ENCODE measurements around the gene ZNF148. TPM values are rescaled to one million over a fixed set of nuclear protein-coding genes. Genes with fewer than 3 reads are reported as not detected.
A peak's percentile ranks its signal among the peaks of the same experiment; 100 is the strongest.

The ZNF148 gene
- total RNA-seq, 6 donors from 2014 or later: 24.5 to 42.9 (median 32.8) TPM

GRCh38 chr3:125229168-125229567 lies 146.0 kb downstream of the ZNF148 start:
- Histone ChIP-seq H3K4me3 (no peak overlapping the region), H3K9me3 (no peaks in the 10 kb centered on the region), H3K36me3 (peaks cover 0 to 25% (median 12%) of the 10 kb centered on the region in 4 donors), H3K27ac (no peak overlapping the region), H3K4me1 (peaks cover 0 to 6% (median 0%) of the 10 kb centered on the region in 4 donors), H3K27me3 (no peaks in the 10 kb centered on the region)
- ATAC-seq (ENCODE audit: low FRiP score in 2 of 2) (no peak), DNase-seq (no peak)
- 71 to 75% methylated on average over 7 of the region's 7 CpGs for WGBS, 2 donors
- TF ChIP-seq POLR2AphosphoS5 (IDR thresholded peaks at IDR 0.05) (no peak), EP300 (IDR thresholded peaks at IDR 0.05) (no peak), POLR2A (IDR thresholded peaks at IDR 0.05) (no peak)
- TF ChIP-seq, protein P1, sequence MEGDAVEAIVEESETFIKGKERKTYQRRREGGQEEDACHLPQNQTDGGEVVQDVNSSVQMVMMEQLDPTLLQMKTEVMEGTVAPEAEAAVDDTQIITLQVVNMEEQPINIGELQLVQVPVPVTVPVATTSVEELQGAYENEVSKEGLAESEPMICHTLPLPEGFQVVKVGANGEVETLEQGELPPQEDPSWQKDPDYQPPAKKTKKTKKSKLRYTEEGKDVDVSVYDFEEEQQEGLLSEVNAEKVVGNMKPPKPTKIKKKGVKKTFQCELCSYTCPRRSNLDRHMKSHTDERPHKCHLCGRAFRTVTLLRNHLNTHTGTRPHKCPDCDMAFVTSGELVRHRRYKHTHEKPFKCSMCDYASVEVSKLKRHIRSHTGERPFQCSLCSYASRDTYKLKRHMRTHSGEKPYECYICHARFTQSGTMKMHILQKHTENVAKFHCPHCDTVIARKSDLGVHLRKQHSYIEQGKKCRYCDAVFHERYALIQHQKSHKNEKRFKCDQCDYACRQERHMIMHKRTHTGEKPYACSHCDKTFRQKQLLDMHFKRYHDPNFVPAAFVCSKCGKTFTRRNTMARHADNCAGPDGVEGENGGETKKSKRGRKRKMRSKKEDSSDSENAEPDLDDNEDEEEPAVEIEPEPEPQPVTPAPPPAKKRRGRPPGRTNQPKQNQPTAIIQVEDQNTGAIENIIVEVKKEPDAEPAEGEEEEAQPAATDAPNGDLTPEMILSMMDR (IDR thresholded peaks at IDR 0.05): no peak

DNA sequence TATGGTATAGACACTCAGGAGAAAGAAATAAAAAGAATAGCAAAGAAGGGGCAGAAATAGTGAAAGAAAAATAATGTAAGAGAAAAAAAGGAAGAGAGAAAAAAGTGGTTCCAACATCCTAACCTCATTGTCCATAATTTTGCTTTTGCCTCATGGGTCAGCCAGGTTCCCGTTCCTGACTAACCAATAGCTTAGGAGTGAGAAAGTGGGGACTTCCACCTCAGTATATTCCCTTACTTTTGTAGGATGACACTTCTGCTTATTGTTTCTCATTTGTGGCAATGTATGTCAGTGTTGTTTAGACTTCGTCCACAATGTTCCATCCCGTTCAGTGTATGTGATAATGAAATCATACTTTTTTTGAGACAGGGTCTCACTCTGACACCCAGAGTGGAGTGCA lies 153.3 kb downstream of the ZNF148 start:
- Histone ChIP-seq H3K4me3 (no peak overlapping the region), H3K4me1 (no peaks in the 10 kb centered on the region), H3K27ac (no peak overlapping the region), H3K9me3 (no peaks in the 10 kb centered on the region), H3K27me3 (no peaks in the 10 kb centered on the region), H3K36me3 (peaks cover 0 to under 1% (median 0%) of the 10 kb centered on the region in 4 donors)
- no peak for DNase-seq
- no peak for ATAC-seq (ENCODE audit: low FRiP score in 2 of 2)
- 77 to 86% methylated on average over 3 of the region's 3 CpGs for WGBS, 2 donors
- TF ChIP-seq POLR2A (IDR thresholded peaks at IDR 0.05) (no peak), EP300 (IDR thresholded peaks at IDR 0.05) (no peak), POLR2AphosphoS5 (IDR thresholded peaks at IDR 0.05) (no peak)
- TF ChIP-seq, protein P1 (IDR thresholded peaks at IDR 0.05): no peak

DNA sequence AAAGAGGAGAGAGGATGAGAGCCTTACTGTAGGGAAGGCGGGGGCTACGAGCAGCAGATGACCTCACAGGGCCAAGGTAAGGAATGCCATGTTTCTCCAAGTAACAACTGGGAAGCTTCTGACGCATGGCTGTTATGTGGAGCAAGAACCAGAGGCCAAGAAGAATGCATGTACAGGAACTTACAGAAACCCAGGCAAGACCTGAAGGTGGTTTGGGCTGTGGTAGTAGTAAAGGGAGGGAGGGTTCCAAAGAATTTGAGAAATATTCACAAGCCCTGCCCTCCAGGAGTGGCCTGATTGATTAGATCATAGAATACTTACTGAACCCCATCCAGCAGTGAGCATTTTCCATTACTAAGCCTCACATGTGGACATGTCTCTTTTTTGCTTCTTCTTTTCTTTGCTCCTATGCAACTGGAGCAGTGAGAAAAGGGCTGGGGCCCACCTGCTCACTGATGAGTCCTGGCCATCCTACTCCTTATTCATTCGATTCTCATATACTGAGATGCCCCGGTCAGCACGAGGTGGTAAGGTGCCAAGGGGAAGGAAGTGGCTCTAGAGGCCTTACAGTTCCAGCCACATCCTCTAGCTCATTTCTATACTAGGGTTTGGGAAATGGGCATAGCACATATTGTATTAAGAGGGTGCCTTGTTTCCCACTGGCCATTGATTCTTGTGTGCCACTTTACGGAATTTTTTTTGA lies 154.2 kb downstream of the ZNF148 start:
- ATAC-seq (ENCODE audit: low FRiP score in 2 of 2) (peak in 1 of 2 donors; percentile 48), DNase-seq (no peak)
- H3K9me3 ChIP-seq: no peaks in the 10 kb centered on the region
- no peak overlapping the region for H3K27ac ChIP-seq
- no peaks in the 10 kb centered on the region for H3K36me3 ChIP-seq
- H3K4me3 ChIP-seq: no peak overlapping the region
- no peaks in the 10 kb centered on the region for H3K27me3 ChIP-seq
- TF ChIP-seq POLR2A (IDR thresholded peaks at IDR 0.05) (no peak), POLR2AphosphoS5 (IDR thresholded peaks at IDR 0.05) (no peak)
- H3K4me1 ChIP-seq: no peaks in the 10 kb centered on the region
- 62 to 80% methylated on average over 7 of the region's 7 CpGs for WGBS, 2 donors

DNA sequence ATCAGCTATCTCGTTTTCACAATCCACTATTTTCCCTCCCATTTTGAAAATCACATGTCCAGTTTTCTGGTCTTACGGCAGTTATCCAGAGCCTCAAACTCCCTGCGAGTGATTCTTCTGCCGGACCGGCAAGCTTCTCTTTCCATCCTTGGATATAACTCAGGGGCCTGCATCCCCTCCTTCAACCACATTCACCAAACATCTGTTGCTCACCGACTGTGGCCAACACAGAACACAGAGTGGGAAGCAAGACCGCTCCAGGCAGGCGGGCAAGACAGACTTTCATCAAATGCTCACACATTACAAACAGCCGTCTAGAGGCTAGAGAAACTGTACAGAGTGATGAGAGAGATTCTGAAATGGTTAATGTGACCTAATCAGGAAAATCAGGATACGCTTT lies 154.9 kb downstream of the ZNF148 start:
- no peak overlapping the region for H3K27ac ChIP-seq
- no peaks in the 10 kb centered on the region for H3K27me3 ChIP-seq
- WGBS, 2 donors: 91 to 92% methylated on average over 10 of the region's 10 CpGs
- H3K36me3 ChIP-seq: no peaks in the 10 kb centered on the region
- no peaks in the 10 kb centered on the region for H3K9me3 ChIP-seq
- no peak overlapping the region for H3K4me3 ChIP-seq
- TF ChIP-seq, protein P1 (IDR thresholded peaks at IDR 0.05): no peak
- no peak for TF ChIP-seq EP300 (IDR thresholded peaks at IDR 0.05)
- no peak for TF ChIP-seq POLR2AphosphoS5 (IDR thresholded peaks at IDR 0.05)
- TF ChIP-seq POLR2A (IDR thresholded peaks at IDR 0.05): no peak
- DNase-seq (no peak), ATAC-seq (ENCODE audit: low FRiP score in 2 of 2) (no peak)
- no peaks in the 10 kb centered on the region for H3K4me1 ChIP-seq

GRCh38 chr3:125219261-125219701 lies 155.8 kb downstream of the ZNF148 start:
- Histone ChIP-seq H3K4me1 (no peaks in the 10 kb centered on the region), H3K27me3 (no peaks in the 10 kb centered on the region), H3K9me3 (no peaks in the 10 kb centered on the region), H3K36me3 (no peaks in the 10 kb centered on the region), H3K4me3 (no peak overlapping the region), H3K27ac (no peak overlapping the region)
- DNase-seq: no peak
- peak; percentile 20 to 40 for ATAC-seq (ENCODE audit: low FRiP score in 2 of 2)
- TF ChIP-seq EP300 (IDR thresholded peaks at IDR 0.05) (no peak), POLR2AphosphoS5 (IDR thresholded peaks at IDR 0.05) (no peak), POLR2A (IDR thresholded peaks at IDR 0.05) (no peak)
- TF ChIP-seq, protein P1 (IDR thresholded peaks at IDR 0.05): no peak
- WGBS, 2 donors: 55 to 73% methylated on average over 5 to 8 of the region's 8 CpGs

All from upper lobe of left lung (tissue), 6 donors.